Measurements from ENCODE around the gene CNOT1.

GRCh38 chr16:58652741-58653140 lies 23.1 kb upstream of the CNOT1 start:
- TF ChIP-seq MAX (IDR thresholded peaks at IDR 0.05; ENCODE audit: low read depth, low read length) (no peak), POLR2A (IDR thresholded peaks at IDR 0.05; ENCODE audit: extremely low read depth, insufficient read length) (no peak), MYC (IDR thresholded peaks at IDR 0.05; ENCODE audit: low read depth, low read length) (no peak)
- TF ChIP-seq, protein P1, sequence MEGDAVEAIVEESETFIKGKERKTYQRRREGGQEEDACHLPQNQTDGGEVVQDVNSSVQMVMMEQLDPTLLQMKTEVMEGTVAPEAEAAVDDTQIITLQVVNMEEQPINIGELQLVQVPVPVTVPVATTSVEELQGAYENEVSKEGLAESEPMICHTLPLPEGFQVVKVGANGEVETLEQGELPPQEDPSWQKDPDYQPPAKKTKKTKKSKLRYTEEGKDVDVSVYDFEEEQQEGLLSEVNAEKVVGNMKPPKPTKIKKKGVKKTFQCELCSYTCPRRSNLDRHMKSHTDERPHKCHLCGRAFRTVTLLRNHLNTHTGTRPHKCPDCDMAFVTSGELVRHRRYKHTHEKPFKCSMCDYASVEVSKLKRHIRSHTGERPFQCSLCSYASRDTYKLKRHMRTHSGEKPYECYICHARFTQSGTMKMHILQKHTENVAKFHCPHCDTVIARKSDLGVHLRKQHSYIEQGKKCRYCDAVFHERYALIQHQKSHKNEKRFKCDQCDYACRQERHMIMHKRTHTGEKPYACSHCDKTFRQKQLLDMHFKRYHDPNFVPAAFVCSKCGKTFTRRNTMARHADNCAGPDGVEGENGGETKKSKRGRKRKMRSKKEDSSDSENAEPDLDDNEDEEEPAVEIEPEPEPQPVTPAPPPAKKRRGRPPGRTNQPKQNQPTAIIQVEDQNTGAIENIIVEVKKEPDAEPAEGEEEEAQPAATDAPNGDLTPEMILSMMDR (IDR thresholded peaks at IDR 0.05; ENCODE audit: low read depth, low read length) = no peak

Measured in NB4 (cell line).